Stimulated activated CD8-positive, alpha-beta memory T cell treated with anti-CD3 and anti-CD28 coated beads, Interleukin-15, amount 100 ng/mL, for 4 hours (primary cell): ENCODE data around the gene TNIK.

Experiments
- DNase-seq, 2 donors: peaks; one replicate each; pipeline ENCODE4 v3.0.0-alpha.2; 2020; ENCODE audit warnings: low read depth in 2 of 2

TNIK gene

DNA sequence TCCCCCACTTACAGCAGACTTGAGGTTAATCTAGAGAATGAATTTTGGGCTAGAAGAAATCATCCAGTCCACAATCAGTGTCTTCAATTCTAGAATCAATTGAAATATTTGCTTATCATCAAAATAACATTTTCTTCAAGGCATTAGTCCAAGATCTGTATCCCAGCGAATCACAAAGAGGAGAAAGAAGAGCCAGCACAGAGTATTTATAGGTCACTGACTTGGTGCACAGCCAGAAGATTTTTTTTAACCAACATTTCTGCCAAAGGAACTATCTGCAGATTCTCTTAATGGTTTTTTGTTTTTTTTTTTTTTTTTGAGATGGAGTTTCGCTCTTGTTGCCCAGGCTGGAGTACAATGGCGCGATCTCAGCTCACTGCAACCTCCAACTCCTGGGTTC, 178.2 kb downstream of the TNIK start:
- no peak for DNase-seq

DNA sequence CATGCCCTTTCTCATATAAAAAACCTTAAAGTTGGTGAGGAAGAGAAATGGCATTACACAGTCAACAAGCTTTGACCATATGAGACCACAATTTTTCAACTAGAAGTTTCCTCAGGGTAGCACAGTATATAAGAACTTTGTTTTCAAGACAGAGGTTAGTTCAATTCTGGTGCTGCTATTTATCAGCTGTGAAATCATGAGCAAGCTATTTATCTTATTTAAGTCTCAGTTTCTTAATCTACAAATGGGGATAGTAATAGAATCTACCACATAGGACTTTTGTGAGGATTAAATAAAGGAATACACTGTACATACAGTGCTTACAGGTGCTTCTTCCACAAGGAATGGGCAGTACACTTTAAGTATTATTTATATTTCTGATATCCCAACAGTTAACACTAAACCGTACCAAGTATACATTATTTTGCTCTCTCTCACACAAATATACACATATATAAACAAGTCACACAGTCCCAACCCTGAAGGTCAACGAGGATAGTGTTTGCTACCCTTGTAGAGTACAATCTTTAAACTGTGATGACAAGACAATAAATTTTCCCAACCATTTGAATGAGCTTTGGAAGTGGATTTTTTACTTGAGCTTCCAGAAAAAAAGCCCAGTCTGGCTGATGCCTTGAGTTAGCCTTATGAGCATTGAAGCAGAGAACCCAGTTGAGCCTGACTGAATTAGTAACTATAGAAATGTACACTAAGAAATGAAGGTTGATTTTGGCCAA, 178.8 kb downstream of the TNIK start:
- no peak for DNase-seq

DNA sequence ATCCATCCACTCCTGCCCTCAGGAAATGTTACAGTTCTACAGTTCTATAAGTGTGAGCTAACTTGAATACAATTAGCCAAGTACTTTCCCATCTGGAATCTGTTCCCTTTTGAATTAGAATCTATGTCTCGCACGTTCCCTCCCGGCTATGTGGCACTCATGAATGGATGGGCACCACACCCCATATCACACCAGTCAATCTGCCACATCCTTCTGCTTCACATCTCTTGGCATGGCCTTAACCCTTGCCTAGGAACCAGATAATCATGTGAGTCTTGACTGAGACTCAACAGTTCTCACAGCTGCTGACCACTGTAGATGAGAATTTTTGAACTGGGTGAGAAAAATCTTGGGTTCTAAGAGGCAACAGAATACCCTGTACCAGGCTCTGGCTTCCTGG, 180.2 kb downstream of the TNIK start:
- DNase-seq = no peak

DNA sequence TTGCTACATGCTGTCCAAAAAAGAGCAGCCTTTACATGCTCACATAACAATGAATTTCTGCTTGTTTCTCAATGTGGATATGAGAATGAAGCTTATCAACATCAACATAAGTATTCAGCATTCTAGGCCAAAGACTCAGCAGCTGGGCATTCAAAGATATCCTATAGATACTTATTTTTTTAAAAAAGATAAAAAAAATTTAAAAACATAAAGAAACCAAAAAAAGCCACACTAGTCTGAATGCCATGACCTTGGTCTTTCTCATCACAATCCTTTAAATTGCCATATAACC, 182.0 kb downstream of the TNIK start:
- no peak for DNase-seq

DNA sequence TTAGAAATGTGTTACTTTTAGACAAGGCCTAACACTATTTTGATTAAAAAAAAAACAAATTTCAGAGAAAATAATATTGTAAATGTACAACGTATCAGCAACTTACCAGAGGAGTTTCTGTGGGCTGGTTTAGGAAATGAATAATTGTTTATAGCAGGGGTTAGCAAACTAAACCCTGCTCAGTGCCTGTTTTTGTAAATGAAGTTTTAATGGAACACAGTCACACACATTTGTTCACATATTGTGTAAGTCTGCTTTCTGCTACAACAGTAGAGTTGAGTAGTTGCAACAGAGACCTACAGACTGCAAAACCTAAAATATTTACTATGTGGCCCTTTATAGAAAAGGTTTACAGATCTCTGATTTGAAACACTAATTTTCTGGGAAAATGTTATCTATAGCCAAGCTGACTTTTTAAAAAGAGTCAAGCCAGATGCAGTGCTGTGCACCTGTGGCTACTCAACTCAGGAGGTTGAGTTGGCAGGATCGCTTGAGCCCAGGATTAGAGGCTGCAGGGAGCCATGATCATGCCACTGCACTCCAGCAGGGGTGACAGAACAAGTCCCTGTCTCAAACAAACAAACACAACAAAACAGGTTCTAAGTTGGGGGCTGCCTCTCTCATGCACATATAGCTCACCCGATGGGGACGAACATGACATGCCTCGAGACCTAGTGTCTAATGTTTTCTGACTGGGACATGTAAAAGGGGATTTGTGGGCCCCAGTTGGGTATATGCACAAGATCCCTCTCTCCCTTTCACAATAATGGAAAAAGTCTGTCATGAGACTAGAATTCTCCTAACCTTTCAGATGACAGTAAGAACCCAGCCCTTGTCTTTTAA, 182.5 kb downstream of the TNIK start:
- DNase-seq = no peak

DNA sequence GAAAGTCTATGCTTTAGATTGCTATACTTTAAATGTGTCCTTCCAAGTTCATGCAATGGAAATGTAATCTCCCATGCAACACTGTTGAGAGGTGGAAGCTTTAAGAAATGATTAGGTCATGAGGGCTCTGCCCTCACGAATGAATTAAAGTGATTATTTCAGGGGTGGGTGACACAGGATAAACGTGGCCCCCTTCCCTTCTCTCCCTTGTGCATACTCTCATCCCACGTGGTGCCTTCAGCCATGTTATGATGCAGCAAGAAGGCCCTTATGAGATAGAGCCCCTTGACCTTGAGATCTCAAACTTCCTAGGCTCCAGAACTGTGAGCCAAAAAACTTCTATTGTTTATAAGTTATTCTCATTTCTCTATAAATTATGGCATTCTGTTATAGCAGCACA, 183.3 kb downstream of the TNIK start:
- no peak for DNase-seq

DNA sequence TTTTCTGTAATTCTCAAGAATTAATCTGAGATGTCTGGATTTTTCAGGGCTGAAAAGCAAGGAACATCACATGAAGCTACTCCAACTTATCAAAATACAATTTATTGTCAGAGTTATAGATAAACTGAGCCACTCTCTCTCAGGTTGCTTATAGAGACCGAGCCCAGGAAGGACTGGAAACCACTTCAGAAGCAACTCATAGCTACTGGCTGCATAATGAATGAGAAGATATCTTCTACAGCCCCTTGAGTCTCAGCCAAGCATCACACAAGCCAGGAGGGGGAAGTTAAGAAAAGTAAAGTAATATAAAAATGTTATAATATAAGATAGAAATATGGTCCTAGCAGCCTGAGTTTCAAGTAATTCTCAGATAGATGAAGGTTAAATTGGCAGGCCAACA, 186.0 kb downstream of the TNIK start:
- no peak for DNase-seq

DNA sequence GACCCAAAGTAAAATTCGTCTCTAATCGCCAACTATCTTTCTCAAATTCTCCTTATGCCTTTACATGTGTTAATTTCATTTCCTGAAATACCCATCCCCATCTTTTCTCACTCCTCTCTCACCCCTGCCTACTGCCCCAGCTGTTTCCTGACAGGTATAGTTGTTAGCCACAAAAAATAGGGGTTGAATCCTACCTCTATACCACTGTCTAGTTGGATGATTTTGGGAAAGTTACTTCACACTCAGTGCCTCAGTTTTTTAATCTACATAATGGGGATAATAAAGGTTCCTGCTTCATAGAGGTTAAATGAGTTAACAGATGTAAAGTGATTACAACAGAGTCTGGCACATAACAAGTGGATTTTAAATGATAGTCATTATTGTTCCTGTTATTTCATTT, 189.7 kb downstream of the TNIK start:
- DNase-seq = no peak

DNA sequence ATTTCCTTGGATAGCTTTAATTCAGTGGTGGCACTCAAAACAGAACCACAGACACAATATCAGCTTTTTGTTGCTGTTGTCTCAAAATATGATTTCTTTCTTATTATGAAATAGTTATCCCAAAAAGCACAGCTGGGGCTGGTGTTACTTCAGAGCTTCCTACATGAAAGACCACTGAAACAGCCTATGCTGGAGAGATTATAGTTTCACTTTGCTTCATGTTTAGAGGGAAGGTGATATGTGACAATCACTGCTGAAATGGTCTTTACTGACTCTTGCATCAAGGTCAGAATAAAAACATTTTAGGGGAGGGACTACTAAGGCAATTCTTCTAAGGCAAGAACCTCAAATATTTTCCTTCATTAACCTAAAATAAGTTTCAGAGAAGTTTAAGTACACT, 190.7 kb downstream of the TNIK start:
- DNase-seq = no peak

DNA sequence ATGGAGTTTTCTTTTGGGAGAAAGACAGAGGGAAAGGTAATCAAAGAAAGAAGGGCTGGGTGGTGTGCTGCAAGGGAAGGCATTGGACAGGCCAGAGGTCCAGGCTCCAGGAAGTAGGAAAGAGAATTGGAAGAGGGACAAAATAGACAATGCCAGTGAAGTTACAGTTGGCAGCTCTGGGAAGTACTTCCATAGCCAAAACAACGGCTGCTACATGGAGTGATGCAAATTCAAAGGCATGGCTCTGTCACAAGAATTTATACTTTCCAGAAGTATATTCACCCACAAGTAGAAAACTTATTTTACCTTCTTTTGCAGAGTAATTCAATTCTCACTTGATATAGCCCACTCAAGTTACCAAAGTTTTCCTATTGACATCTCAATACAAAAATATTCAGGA, 191.5 kb downstream of the TNIK start:
- no peak for DNase-seq

DNA sequence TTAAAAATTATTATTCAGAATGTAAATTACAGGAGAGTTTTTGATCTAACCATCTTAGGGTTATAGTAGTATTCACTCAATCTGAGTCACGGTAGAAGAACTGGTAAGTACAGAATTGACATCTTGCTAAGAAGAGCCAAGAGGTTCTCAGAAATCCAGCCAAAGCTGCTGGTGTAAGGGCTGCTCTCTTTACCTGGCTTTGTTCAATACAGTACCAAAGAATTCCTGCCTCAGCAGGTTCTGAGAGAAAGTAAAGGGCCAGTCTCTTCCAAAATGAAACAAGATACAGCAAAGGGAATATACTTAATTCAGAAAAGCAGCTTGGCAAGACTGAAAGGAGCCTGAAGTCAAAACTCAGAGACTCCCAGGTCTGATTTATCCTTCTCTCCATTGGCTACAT, 193.1 kb downstream of the TNIK start:
- no peak for DNase-seq

DNA sequence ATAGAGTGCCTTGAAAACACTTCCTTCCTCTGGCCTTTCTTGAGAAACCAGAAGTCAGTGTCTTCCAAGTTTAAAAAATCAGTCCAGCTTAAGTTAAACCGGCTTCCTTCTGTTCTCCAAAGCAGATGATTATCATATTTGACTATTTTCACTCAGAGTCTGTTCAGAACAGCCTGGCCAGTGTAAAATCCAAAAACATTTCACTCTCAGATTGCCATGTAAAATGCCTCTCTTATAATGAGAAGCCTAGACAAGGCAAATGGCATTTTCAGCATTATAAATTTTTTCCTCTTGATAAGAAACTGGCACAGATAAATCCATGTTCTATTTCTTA, 193.5 kb downstream of the TNIK start:
- no peak for DNase-seq

DNA sequence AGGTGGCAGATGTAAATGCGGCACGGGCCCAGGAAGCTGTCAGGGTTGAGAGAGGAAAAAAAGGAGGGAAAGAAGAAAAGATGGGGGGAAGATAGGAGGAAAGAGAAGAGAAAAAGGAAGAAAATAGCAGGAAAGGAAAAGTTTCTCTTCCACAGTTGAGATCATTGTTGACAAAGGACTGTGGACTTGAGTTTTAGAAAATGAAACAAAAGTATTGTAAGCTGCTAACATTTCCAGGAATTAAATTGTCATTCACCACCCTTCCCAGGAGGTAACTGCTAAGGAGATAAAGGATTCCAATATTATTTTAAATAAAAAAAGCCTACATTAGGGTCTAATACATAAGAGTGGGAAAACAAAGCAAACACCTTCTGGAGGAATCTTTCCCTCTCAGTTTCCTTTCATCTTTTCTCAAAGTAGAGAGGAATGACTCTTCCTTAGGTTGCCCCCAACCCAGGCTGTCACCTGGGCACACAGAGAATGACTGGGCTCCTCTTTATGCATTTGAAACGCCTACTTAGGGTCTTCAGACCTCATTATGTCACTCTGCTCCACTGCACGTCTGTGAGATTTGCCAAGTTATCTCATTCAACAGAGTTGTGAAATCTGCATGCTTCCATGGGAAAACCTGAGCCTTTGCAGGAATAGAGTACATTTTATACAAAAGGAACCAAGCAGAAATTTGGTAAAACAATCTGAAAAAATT, 194.0 kb downstream of the TNIK start:
- DNase-seq = no peak

DNA sequence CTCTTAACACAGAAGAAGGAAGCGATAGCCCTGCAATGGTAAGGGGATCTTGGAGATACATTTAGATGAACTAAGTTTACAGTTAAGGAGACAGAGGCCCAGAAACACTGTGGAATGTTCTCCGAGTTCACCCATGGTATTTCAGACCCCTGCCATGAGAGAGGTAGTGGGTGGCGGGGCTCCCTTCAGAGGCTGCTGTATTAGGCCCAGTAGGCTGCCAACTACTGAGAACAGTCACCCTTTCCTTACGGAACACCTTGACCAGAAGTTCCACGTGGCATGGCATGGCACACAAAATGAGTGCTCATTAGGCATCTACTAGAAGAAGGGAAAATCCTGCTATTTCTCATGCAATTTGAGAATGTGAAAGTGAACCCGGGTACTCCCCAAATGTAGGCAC, 195.4 kb downstream of the TNIK start:
- DNase-seq = no peak

DNA sequence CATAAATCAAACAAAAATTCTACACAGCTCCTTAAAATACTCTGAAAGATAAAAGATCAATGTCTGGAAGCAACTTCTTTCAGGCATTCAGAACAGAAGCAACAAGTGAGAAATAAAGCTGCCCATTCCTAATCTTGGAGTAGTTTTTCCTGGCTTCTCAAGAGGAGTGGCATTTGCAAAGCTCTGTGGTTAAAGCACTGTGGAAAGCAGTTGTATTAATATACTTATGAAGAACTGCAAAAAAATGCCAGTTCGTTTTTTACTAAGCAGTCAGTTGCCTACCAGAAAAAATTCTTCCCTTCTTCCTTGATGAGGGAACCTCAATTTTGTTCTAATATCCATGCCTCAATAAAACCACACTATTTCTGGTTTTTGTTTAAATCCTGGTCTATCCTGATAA, 197.8 kb downstream of the TNIK start:
- DNase-seq = no peak

DNA sequence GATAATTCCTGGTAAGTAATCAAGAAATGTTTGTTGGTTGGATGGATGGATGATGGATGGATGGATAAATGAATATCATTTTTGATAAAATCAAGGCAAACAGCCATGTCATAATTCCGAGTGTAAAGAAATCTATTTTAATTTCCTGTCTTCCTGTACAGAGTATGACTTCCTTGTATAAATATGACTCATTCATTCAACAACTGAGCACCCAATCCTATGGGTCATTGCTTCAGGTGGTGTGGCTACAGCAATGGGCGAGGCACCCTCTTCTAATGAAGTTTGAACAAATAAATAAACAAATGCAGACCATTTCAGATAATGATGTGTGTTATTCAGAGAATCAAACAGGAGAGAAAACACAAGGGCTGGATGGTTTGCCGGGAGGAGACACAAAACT, 198.7 kb downstream of the TNIK start:
- DNase-seq = no peak

DNA sequence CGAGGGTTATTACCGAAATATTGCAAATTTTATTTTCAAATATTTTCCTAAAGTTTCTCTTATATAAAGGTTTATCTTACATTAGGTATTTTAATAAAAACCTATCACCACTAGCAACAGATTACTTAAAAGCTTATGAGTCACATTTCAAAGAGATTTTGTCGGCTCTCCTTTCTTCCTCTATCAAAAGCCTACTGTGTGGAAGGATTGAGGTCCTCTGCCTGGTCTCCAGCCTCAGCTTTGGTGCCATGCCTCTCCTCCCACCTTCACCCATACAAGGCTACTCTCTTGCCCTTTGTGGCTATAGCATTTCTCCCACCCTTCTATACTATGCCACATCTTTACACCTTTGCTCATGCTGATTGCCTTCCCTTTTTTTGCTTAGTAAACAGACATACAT, 199.3 kb downstream of the TNIK start:
- no peak for DNase-seq

DNA sequence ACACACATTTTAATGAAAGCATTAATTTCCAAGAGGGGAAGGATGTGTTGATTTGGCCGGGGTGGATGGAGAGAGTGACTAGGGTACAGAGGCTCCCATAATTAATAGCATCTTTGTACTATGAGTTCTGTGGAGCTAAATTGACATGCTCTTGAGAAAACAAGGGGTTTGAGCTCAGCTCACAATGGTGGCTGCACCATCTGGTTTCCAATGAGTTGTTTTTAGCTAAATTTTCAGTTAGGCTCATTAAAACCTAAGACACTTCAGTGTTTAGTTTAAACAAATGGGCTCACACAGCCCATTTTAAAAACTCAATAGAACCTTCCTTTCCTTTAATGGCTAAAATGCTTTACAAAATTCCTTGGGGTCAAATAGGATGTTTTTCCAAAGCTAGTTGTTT, 199.7 kb downstream of the TNIK start:
- no peak for DNase-seq

DNA sequence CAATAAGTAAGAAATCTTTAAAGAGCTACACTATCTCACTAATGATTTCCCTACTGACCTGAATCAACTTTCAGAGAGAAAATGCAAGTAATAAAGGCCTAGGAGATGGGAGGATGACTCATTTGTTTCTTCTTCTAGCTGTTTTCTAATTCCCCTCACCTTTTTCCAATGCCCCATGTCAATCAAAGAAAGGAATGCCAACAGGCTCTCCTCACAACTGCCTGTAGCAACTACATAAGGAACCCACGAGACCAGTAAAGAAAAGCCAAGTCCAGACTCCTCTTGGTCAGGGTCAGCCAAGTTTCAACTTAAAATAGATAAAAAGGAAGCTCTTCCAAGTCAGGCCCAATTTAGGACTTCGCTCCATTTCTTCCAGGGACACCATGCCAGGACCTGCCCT, 201.9 kb downstream of the TNIK start:
- DNase-seq = no peak

DNA sequence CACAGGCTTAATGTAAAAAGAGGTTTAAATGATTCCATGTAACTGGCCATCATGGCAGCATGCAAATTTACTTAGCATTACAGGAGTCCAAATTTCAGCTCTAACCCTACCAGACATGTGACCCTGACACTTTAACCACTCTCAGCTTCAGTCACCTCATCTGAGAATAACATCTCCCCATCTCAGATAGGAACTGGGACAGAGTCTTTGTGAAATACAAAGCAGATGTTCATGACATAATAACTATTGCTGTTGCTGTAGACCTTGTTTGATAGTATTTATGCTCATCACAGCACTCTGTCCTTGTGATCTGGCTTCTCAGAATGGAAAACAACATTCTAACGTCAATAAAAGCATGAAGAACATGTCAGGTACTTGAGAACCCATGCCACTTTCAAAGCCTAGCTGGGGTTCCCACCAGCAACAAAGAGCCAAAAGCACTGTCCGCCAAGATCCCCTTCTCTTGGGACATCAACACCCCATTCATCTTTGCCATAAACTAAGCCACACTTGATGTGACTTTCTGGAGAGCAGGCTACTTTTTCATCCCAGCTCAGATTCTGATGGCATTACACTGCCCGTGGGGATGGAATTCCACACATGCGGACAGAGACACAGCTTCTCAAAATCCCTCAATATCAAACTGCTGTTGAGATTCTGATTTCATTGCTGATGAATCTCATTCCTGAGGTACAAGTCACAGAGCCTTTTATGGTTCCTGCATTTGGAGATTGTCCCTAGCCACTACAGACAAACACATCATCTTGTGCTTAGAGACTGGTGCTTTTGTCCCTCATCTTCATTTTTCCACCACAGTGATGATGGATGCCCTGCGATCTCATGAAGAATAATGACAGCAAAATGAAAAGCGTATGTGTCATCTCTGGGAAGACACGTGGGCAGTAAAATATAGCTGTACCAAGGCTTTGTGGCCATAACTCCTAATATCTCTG, 202.7 kb downstream of the TNIK start:
- DNase-seq = no peak

DNA sequence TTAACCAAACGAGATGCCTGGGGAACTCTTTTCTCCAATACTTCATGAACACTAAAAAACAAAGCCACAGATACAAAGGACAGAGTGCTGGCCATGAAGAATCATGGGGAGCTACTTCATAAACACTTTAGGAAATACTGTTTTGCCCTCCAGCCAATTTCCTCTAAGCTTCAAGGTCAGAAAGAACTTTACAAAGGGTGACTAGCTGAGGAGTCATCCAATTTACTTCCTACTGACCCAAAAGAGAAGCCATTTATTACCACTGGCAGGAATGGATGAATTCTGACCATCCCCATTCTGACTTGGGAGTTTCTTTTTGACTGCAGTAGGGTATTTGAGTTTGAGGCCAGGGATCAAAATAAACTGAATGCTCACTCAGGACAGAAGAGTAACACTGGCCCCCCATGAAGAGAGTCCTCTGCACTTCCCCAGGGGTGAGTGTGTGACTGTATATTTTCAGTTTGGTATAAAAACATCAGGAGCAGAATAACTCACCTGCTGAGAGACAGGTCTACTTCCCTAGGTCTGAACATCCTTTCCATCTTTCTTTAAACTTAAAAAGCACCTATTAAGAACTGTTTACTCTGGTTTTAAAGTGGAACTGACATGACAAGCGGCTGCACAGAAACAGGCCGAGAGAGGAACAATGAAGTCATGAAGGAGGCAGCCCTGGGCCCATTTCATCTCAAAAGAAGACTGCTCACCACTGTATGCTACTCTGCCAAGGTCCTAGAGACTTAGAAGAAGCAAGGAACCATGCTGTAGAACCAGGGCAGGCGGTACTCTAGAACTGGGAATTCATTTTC, 203.6 kb downstream of the TNIK start:
- no peak for DNase-seq
